ENCODE data around the gene DSCAML1.

DSCAML1 gene

DNA sequence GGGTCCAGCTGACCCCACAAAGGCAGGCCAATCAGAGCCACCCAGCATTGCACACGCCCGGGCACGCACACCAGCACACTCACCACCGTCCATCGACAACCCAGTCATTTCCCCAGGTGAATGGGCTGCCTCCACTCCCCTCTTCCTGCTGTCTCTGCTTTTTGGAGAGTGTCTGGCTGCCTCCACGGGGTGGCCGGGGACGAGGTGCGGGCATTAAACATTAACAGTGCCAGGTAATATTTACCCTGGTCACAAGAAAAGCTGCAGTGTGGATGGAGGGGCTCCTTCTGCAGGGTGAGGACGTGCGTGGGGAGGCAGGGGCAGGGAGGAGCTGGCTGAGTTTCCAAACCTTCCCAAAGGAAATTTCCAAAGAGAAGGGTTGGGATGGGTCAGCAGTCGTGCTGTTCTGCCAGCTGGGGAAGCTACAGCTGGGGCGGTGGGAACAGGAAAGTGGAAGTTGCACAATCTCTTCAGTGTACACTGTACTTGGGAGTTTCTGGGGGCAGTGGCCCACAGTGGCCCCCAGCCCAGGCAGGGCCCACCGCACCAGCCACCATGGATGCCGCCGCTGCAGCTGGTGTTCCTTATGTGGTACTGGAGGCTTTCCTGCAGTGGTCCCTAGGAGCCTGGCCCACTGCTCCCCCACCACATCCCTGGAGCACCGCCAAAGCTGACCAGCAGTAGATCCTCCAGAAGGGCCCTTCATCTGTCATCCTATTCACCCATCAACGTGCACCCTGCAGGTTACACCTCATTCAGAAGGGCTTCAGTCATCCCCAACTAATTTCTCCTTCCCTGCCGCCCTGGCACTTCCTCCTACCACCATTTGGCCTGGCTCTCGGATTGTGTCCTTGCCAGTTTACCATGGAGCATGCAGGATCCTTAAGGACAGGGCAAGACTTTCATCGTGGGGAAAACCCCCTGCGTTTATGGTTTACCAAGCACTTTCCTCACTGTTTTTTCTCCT is 27.8 kb upstream of the DSCAML1 start, which contains the start of gene FXYD2:
FXYD2 (minus strand) TSS at position 174 of the 967 bp plus-strand sequence; CDS start at position 108, 66 bp downstream.
- TF ChIP-seq, protein P1, sequence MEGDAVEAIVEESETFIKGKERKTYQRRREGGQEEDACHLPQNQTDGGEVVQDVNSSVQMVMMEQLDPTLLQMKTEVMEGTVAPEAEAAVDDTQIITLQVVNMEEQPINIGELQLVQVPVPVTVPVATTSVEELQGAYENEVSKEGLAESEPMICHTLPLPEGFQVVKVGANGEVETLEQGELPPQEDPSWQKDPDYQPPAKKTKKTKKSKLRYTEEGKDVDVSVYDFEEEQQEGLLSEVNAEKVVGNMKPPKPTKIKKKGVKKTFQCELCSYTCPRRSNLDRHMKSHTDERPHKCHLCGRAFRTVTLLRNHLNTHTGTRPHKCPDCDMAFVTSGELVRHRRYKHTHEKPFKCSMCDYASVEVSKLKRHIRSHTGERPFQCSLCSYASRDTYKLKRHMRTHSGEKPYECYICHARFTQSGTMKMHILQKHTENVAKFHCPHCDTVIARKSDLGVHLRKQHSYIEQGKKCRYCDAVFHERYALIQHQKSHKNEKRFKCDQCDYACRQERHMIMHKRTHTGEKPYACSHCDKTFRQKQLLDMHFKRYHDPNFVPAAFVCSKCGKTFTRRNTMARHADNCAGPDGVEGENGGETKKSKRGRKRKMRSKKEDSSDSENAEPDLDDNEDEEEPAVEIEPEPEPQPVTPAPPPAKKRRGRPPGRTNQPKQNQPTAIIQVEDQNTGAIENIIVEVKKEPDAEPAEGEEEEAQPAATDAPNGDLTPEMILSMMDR (IDR thresholded peaks at IDR 0.05; ENCODE audit: low read depth, low read length) = no peak
- no peaks in the 10 kb centered on the region for H3K9me3 ChIP-seq (ENCODE audit: severe bottlenecking)
- H3K4me3 ChIP-seq (ENCODE audit: low read depth, low read length) = 0 out of 2 replicates have a peak within 1 kb of the TSS, but pooled peaks have one; percentile 3
- peak within 1 kb of the TSS; percentile 89 for H3K27ac ChIP-seq
- no peaks in the 10 kb centered on the region for H3K36me3 ChIP-seq
- no peaks in the 10 kb centered on the region for H3K27me3 ChIP-seq (ENCODE audit: insufficient read depth, low read depth, severe bottlenecking)
- DNase-seq = peak; percentile 7

DNA sequence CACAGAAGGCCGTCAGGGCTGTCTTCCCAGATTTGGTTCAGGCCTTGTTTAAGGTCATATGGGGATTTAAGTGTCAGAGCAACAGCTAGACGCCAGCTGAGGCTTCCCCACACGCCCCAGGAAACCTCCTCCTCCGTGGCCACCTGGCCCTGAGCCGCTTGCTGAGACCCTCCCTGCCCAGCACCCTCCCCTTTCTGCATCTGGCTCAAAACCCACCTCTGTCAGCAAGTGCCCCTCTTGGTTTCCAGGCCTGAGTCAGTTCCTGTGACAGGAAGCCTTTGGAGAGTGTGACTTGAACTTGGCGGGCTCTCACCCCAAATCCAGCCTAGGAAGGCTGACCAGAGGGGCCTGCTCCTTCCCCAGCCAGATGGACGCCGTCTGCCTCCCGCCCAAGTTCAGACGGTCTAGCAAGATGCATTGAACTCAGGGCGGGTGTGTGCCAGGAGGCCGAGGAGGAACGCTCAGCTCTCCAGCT is 27.0 kb upstream of the DSCAML1 start:
- peak; percentile 81 for DNase-seq
- H3K36me3 ChIP-seq = no peaks in the 10 kb centered on the region
- H3K9me3 ChIP-seq (ENCODE audit: severe bottlenecking) = no peaks in the 10 kb centered on the region
- TF ChIP-seq, protein P1 (IDR thresholded peaks at IDR 0.05; ENCODE audit: low read depth, low read length) = no peak
- peak overlapping the region; percentile 89 for H3K27ac ChIP-seq
- H3K4me3 ChIP-seq (ENCODE audit: low read depth, low read length) = 0 out of 2 replicates have a peak overlapping the region, but pooled peaks have one; percentile 3
- H3K27me3 ChIP-seq (ENCODE audit: insufficient read depth, low read depth, severe bottlenecking) = no peaks in the 10 kb centered on the region

DNA sequence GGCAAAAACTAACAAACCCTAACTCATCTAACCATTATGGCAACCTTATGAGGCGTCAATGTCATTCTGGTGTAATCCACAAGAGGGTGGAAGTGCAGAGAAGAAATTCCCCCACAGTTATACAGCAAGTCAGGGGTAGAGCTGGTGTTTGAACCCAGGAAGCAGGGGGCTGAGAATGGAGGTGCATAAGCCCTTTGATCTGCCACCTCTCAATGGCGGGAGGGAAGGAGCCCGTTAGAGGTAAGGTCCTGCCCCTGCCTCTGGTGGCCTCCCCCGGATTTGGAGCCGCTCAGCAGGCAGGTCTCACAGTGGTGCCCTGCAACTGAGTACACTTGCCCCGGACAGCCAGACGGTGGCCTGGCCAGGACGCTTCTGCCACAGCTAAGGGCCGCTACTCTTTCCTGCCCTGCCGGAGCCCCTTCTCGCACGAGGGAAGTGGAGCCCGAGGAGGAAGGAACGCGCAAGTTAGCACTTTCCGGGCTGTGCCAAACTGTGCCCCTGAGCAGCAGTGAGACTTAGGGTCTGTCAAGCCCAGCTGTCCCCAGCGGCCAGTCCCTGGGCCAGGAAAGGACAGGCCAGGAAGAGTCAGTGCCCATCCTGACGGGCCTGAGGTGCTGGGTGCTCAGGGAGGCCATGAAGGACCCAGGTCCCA is 26.4 kb upstream of the DSCAML1 start:
- Histone ChIP-seq H3K27ac (peak overlapping the region; percentile 89), H3K9me3 (ENCODE audit: severe bottlenecking) (no peaks in the 10 kb centered on the region), H3K27me3 (ENCODE audit: insufficient read depth, low read depth, severe bottlenecking) (no peaks in the 10 kb centered on the region), H3K36me3 (no peaks in the 10 kb centered on the region), H3K4me3 (ENCODE audit: low read depth, low read length) (no peak overlapping the region)
- TF ChIP-seq, protein P1 (IDR thresholded peaks at IDR 0.05; ENCODE audit: low read depth, low read length) = peak; percentile 36; the same call in 1 of the 2 replicates
- DNase-seq = no peak

DNA sequence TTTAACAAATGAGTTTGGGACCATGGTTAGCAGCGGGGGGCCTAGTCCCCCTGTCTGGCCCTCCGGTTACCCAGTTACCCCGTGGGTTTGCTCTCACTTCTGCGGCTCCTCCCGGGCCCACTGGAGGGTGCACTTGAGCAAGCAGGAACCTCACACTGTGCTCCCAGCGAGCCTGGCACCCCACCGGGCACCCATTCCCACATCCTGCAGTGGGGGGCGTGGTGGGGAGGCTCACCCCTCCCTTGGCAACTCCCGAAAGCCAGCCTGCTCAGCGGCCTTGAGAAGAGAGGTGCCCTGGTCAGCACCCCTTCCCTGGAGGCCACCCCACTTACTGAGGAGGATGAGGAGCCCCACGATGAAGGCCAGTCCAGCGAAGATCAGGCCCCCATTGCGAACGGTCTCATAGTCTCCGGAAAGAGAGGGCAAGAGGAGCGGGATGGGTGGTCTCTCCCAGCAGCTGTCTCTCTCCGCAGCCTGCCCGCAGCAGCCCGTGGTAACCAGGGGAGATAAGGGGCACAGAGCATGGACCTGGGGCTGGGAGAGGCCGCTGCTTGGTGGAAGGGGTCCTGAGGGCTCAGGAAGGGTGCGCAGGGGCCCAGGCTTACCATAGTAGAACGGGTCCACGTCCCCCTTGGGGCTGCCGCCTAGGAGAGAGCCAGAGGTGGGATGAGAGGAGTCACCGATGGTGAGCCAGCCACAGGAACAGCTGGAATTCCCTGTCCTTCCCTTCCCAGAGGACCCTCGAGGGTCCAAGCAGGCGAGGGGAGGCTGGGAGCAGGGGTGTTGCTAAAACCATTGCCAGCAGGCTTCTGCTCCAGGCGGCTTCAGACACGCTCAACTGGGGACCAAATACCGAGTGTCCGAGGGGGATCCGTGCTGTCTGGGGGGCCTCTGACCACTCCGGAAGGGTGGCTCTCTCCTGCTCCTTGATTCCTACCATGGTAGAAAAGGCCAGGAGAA is 25.3 kb upstream of the DSCAML1 start:
- H3K27me3 ChIP-seq (ENCODE audit: insufficient read depth, low read depth, severe bottlenecking) = no peaks in the 10 kb centered on the region
- H3K4me3 ChIP-seq (ENCODE audit: low read depth, low read length) = no peak overlapping the region
- TF ChIP-seq, protein P1 (IDR thresholded peaks at IDR 0.05; ENCODE audit: low read depth, low read length) = peak; percentile 89
- no peaks in the 10 kb centered on the region for H3K36me3 ChIP-seq
- DNase-seq = peak; percentile 75
- peak overlapping the region; percentile 89 for H3K27ac ChIP-seq
- H3K9me3 ChIP-seq (ENCODE audit: severe bottlenecking) = no peaks in the 10 kb centered on the region

DNA sequence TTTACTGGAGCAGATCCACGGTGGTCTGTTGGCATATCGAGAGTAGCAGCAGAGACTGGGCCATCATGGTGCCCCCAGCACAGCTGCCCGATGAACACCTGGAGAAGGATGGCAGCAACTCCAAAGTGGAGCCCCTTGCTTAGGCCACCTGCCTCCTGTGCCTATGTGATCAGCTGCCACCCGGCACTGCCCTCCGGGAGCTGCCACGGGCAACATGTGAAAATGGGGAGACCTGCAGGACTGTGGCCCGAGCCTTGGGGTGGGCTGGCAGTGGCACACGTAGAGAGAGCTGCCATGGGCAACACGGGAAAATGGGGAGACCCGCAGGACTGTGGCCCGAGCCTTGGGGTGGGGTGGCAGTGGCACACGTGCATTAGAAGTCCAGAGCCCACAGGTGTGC is 24.4 kb upstream of the DSCAML1 start:
- Histone ChIP-seq H3K27ac (no peak overlapping the region), H3K4me3 (ENCODE audit: low read depth, low read length) (no peak overlapping the region), H3K27me3 (ENCODE audit: insufficient read depth, low read depth, severe bottlenecking) (no peaks in the 10 kb centered on the region), H3K9me3 (ENCODE audit: severe bottlenecking) (no peaks in the 10 kb centered on the region), H3K36me3 (no peaks in the 10 kb centered on the region)
- no peak for DNase-seq
- TF ChIP-seq, protein P1 (IDR thresholded peaks at IDR 0.05; ENCODE audit: low read depth, low read length) = no peak

Measured in WERI-Rb-1 (cell line).